Colonic mucosa (tissue), 4 donors: ENCODE measurements around the gene NACC2. TPM values are rescaled to one million over a fixed set of nuclear protein-coding genes. Genes with fewer than 3 reads are reported as not detected.

Experiments used
- DNase-seq: peaks from one replicate; pipeline ENCODE4 v3.0.0-alpha.2; 2020
- H3K27ac ChIP-seq: fragments of 200-600 bp; one replicate; pipeline ENCODE4 v1.8.0; 2021
- H3K27me3 ChIP-seq: fragments of 200-600 bp; one replicate; pipeline ENCODE4 v1.8.0; 2021
- H3K36me3 ChIP-seq: fragments of 200-600 bp; one replicate; pipeline ENCODE4 v1.8.0; 2021
- H3K4me1 ChIP-seq: fragments of 200-600 bp; one replicate; pipeline ENCODE4 v1.8.0; 2021; ENCODE audit warnings: mild to moderate bottlenecking
- H3K4me3 ChIP-seq: fragments of 200-600 bp; one replicate; pipeline ENCODE4 v1.8.0; 2021
- H3K9ac ChIP-seq, 2 donors: one replicate each; pipeline ENCODE4 v1.7.0; 2013; ENCODE audit warnings: control low read depth in 2 of 2, low read depth in 2 of 2, low read length in 2 of 2
- H3K9me3 ChIP-seq: fragments of 200-600 bp; one replicate; pipeline ENCODE4 v1.8.0; 2021
- CTCF ChIP-seq: fragments of 200-600 bp; IDR thresholded peaks from one replicate; pipeline ENCODE4 v1.8.0; 2022; ENCODE audit warnings: antibody characterized with exemption, mild to moderate bottlenecking
- intact Hi-C: fragments of 100-400 bp; cut with DNase I; formaldehyde crosslinking; loops from one replicate; pipeline ENCODE4 v1.14.1; 2022
- total RNA-seq, 2 donors: library from RNA; stranded (reverse); fragmentation: NEBNext Ultra II Directional in 1 of 2; extraction: Animal tissue kit (Norgen Biotek cat#: 25700) in 1 of 2; gene quantifications; one replicate each; pipeline ENCODE4 v1.2.1, GENCODE V29; 2021
- donor health status: healthy.
- donor health status: DM: no; HTN: no; CAD: no.
- donor health status: DM: no; HTN: no; CAD: no.

Gene NACC2
- total RNA-seq, 2 donors from 2014 or later, result 20.3 to 21.0 TPM

GRCh38 chr9:135993409-135993742, 101.7 kb downstream of the NACC2 start:
- H3K9ac ChIP-seq, result peak overlapping the region in 1 of 2 donors; percentile 43
- H3K36me3 ChIP-seq, result no peaks in the 10 kb centered on the region
- H3K27me3 ChIP-seq, result no peaks in the 10 kb centered on the region
- intact Hi-C loops, result no loop called here
- H3K27ac ChIP-seq, result peak overlapping the region; percentile 87
- peaks cover 21% of the 10 kb centered on the region for H3K4me1 ChIP-seq
- DNase-seq, result no peak
- TF ChIP-seq CTCF, result no peak
- H3K4me3 ChIP-seq, result peak overlapping the region; percentile 14
- H3K9me3 ChIP-seq, result no peaks in the 10 kb centered on the region

- intact Hi-C loops, result no loop called here
- peak overlapping the region; percentile 43 to 58 for H3K9ac ChIP-seq
- peaks cover 21% of the 10 kb centered on the region for H3K4me1 ChIP-seq
- no peak for TF ChIP-seq CTCF
- H3K36me3 ChIP-seq, result no peaks in the 10 kb centered on the region
- peak overlapping the region; percentile 14 for H3K4me3 ChIP-seq
- no peaks in the 10 kb centered on the region for H3K27me3 ChIP-seq
- H3K27ac ChIP-seq, result peak overlapping the region; percentile 87
- H3K9me3 ChIP-seq, result no peaks in the 10 kb centered on the region
- DNase-seq, result peak; percentile 77
Measured at GRCh38 chr9:135992486-135993408, 102.3 kb downstream of the NACC2 start.

- Histone ChIP-seq H3K27ac (peak overlapping the region; percentile 87), H3K9ac (no peak overlapping the region), H3K4me1 (peaks cover 21% of the 10 kb centered on the region), H3K9me3 (no peaks in the 10 kb centered on the region), H3K4me3 (no peak overlapping the region), H3K27me3 (no peaks in the 10 kb centered on the region), H3K36me3 (no peaks in the 10 kb centered on the region)
- TF ChIP-seq CTCF, result no peak
- intact Hi-C loops, result no loop called here
- no peak for DNase-seq
Measured at GRCh38 chr9:135991771-135992170, 103.3 kb downstream of the NACC2 start.

- Histone ChIP-seq H3K27ac (no peak overlapping the region), H3K36me3 (no peaks in the 10 kb centered on the region), H3K4me3 (no peak overlapping the region), H3K4me1 (peaks cover 21% of the 10 kb centered on the region), H3K9me3 (no peaks in the 10 kb centered on the region), H3K27me3 (no peaks in the 10 kb centered on the region), H3K9ac (peak overlapping the region in 1 of 2 donors; percentile 35)
- DNase-seq, result peak; percentile 57
- intact Hi-C loops, result no loop called here
- no peak for TF ChIP-seq CTCF
Measured at GRCh38 chr9:135990468-135991429, 104.3 kb downstream of the NACC2 start.

- DNase-seq, result no peak
- no peaks in the 10 kb centered on the region for H3K27me3 ChIP-seq
- peaks cover 21% of the 10 kb centered on the region for H3K4me1 ChIP-seq
- H3K9me3 ChIP-seq, result no peaks in the 10 kb centered on the region
- TF ChIP-seq CTCF, result no peak
- intact Hi-C loops, result no loop called here
- no peaks in the 10 kb centered on the region for H3K36me3 ChIP-seq
- no peak overlapping the region for H3K9ac ChIP-seq
- H3K27ac ChIP-seq, result no peak overlapping the region
- H3K4me3 ChIP-seq, result no peak overlapping the region
Measured at GRCh38 chr9:135989722-135990467, 105.2 kb downstream of the NACC2 start.
